Endothelial cell of umbilical vein (primary cell): Measurements from ENCODE around the gene BRI3. TPM values are rescaled to one million over a fixed set of nuclear protein-coding genes. Genes with fewer than 3 reads are reported as not detected.

Experiments
- BruUV-seq: library from RNA; stranded (reverse); fragments of 400-500 nt; replicated peaks from 2 replicates; lab custom pipeline; 2021; lab: Mats Ljungman, UMichigan
- CTCF ChIA-PET: fragments of 300-600, 350-600 bp; sonication (Branson Sonifier 250); formaldehyde crosslinking; loops from one replicate; lab custom pipeline; 2021; ENCODE audit warnings: antibody characterized with exemption, inconsistent platforms; lab: Charles Lee
- POLR2A ChIA-PET: fragments of 300-600, 350-600 bp; sonication (Branson Sonifier 250); formaldehyde crosslinking; loops from one replicate; lab custom pipeline; 2021; ENCODE audit warnings: antibody characterized with exemption, inconsistent platforms; lab: Charles Lee
- DNase-seq: peaks from one replicate; pipeline ENCODE4 v3.0.0-alpha.2; 2011; ENCODE audit warnings: low read depth, low spot score
- FAIRE-seq: peaks from 2 replicates; lab custom pipeline; 2011; peaks lifted over from hg19 to GRCh38; lab: Jason Lieb, UNC
- H2AFZ ChIP-seq: 2 replicates; pipeline ENCODE4 v1.6.0; 2012; ENCODE audit warnings: low read depth, low read length, control low read depth, inconsistent platforms
- H3K27ac ChIP-seq: 2 replicates; pipeline ENCODE4 v1.5.1; 2011; ENCODE audit warnings: low read depth, mild to moderate bottlenecking, control low read depth, low read length, moderate library complexity; ENCODE audit not compliant: insufficient read depth
- H3K27me3 ChIP-seq, 2 experiments: 2 replicates each; pipeline versions ENCODE4 v1.6.0 to v1.6.1; 2011; ENCODE audit warnings: low read length in 2 of 2, mixed read lengths in 1 of 2; ENCODE audit not compliant: control insufficient read depth in 2 of 2, insufficient read depth in 2 of 2
- H3K36me3 ChIP-seq, 2 experiments: 2 replicates in 1 of 2; 3 replicates in 1 of 2; pipeline ENCODE4 v1.5.1; 2011; ENCODE audit warnings: low read length in 2 of 2, mild to moderate bottlenecking in 1 of 2, moderate library complexity in 1 of 2; ENCODE audit not compliant: control insufficient read depth in 2 of 2, insufficient read depth in 2 of 2; ENCODE audit errors: extremely low read depth in 1 of 2
- H3K4me1 ChIP-seq: 3 replicates; pipeline ENCODE4 v1.5.1; 2011; ENCODE audit warnings: mild to moderate bottlenecking, low read length; ENCODE audit not compliant: control insufficient read depth, insufficient read depth; ENCODE audit errors: extremely low read depth
- H3K4me2 ChIP-seq: 2 replicates; pipeline ENCODE4 v1.6.1; 2011; ENCODE audit warnings: low read length, control low read depth, mixed read lengths; ENCODE audit not compliant: insufficient read depth
- H3K4me3 ChIP-seq, 3 experiments: fragments of 200-600 bp in 1 of 3; sonication (generic), shearing (Covaris generic) in 1 of 3; replicated peaks in 1 of 3; 2 replicates each; pipeline ENCODE4 v1.5.1; 2011 to 2016; ENCODE audit warnings: control low read depth in 3 of 3, low read length in 3 of 3, mild to moderate bottlenecking in 2 of 3, inconsistent platforms in 1 of 3, low read depth in 1 of 3, moderate library complexity in 1 of 3; ENCODE audit not compliant: insufficient read depth in 1 of 3
- H3K79me2 ChIP-seq: 2 replicates; pipeline ENCODE4 v1.6.0; 2012; ENCODE audit warnings: low read length, inconsistent platforms; ENCODE audit not compliant: control insufficient read depth, insufficient read depth
- H3K9ac ChIP-seq: replicated peaks from 2 replicates; pipeline ENCODE3; 2011; ENCODE audit warnings: low read length, control low read depth; ENCODE audit not compliant: insufficient read depth; ENCODE audit errors: extremely low read depth
- H3K9me1 ChIP-seq: replicated peaks from 3 replicates; pipeline ENCODE4 v1.6.0; 2011; ENCODE audit warnings: mild to moderate bottlenecking, low read length; ENCODE audit not compliant: control insufficient read depth, insufficient read depth; ENCODE audit errors: extremely low read depth
- H3K9me3 ChIP-seq: replicated peaks from 2 replicates; pipeline ENCODE4 v1.5.1; 2012; ENCODE audit warnings: low read length, inconsistent platforms; ENCODE audit not compliant: control insufficient read depth, insufficient read depth
- H4K20me1 ChIP-seq: replicated peaks from 2 replicates; pipeline ENCODE3; 2011; ENCODE audit warnings: mild to moderate bottlenecking, low read length; ENCODE audit not compliant: control insufficient read depth, insufficient read depth; ENCODE audit errors: extremely low read depth
- EZH2 ChIP-seq: IDR thresholded peaks from 2 replicates; pipeline ENCODE4 v1.6.1; 2012; ENCODE audit warnings: borderline replicate concordance, low read depth, mild to moderate bottlenecking, moderate library complexity, low read length, inconsistent platforms; ENCODE audit not compliant: severe bottlenecking
- FOS ChIP-seq: IDR thresholded peaks from 2 replicates; pipeline ENCODE4 v1.6.1; 2011; ENCODE audit warnings: mild to moderate bottlenecking, low read length, moderate library complexity, borderline replicate concordance; ENCODE audit not compliant: insufficient read depth
- MYC ChIP-seq: IDR thresholded peaks from one replicate; pipeline ENCODE4 v1.6.1; 2011; ENCODE audit warnings: mild to moderate bottlenecking, low read depth, low read length
- POLR2A ChIP-seq: IDR thresholded peaks from 2 replicates; pipeline ENCODE4 v1.6.1; 2012; ENCODE audit warnings: low read depth, mild to moderate bottlenecking, control low read depth, low read length
- POLR2AphosphoS5 ChIP-seq: IDR thresholded peaks from 2 replicates; pipeline ENCODE4 v1.6.1; 2012; ENCODE audit warnings: low read depth, mild to moderate bottlenecking, control low read depth, low read length, moderate library complexity; ENCODE audit not compliant: insufficient read depth
- dilution Hi-C: fragments of 300-500 bp; cut with MboI; formaldehyde crosslinking; loops from one replicate; pipeline ENCODE4 v1.15.0; 2019; ENCODE audit warnings: low sequenced_read_pairs; ENCODE audit not compliant: extremely low pct_ligation_motif_present
- intact Hi-C: fragments of 100-400 bp; cut with micrococcal nuclease; formaldehyde crosslinking; loops from one replicate; pipeline ENCODE4 v1.10.0; 2022
- polyA plus RNA-seq, 4 experiments: library from polyadenylated mRNA; depleted of rRNA in 3 of 4; stranded (reverse) in 3 of 4; unstranded in 1 of 4; fragments of >200 nt; gene quantifications; 2 replicates each; pipeline versions ENCODE4 v1.2.1 to v1.2.3, GENCODE V29; 2011 to 2012; ENCODE audit warnings: missing spikeins in 1 of 4
- total RNA-seq: library from RNA; stranded (reverse); gene quantifications from 2 replicates; pipeline ENCODE4 v1.2.3, GENCODE V29; 2021
- TF ChIP-seq, protein P1 (sequence below), 2 donors: IDR thresholded peaks; 1 replicate in 1 of 2; 2 replicates in 1 of 2; pipeline ENCODE4 v1.5.1; 2011; ENCODE audit warnings: low read length in 2 of 2, mild to moderate bottlenecking in 2 of 2, moderate library complexity in 2 of 2, control low read depth in 1 of 2, inconsistent platforms in 1 of 2, low read depth in 1 of 2; ENCODE audit not compliant: insufficient read depth in 1 of 2; ENCODE audit errors: extremely low read depth in 1 of 2
- TF ChIP-seq, protein P2 (sequence below): IDR thresholded peaks from 2 replicates; pipeline ENCODE4 v1.6.1; 2011; ENCODE audit not compliant: insufficient read depth, insufficient read length

The BRI3 gene
- total and polyA plus RNA-seq, 2 donors (not counting 3 experiments of a cell fraction or from before 2014, with no cell fraction given), result 214 to 317 TPM

DNA sequence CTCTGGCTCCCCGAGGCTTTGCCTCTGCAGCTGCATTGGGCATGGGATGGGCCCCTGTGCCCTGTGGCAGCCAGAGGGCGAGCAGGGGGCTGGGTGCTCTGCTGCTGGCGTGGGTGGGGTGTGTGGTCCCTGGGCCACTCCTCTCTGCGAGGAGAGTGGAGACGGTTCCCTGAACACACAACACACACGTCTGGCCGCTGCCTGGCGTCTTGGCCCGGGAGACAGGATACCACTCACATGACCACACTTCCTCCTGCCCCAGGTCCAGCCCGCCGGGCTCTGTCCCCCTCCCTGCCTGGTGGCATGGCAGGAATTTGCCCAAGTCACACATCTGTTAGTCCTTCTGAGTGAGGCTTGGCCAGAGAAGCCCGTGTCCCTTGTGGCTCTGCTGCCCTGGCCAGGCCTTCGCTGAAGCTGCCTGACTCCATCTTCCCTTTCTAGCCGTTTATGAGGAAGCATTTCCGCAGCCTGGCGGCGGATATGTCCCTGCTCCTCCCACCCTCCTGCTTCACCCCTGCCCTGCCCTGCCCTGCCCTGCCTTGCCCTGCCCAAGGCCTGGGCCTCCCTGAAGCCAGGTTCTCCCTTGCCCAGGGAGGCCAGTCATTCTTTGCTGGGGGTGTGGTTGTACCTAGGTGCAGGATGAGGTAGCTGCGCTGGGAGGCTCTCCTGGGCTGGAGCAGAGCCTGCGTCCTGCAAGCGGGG, 3.0 kb downstream of the BRI3 start:
- Histone ChIP-seq H2AFZ (no peak overlapping the region), H3K9me1 (no peaks in the 10 kb centered on the region), H3K4me1 (peaks cover 38% of the 10 kb centered on the region), H4K20me1 (no peaks in the 10 kb centered on the region), H3K36me3 (peaks cover 2 to 30% of the 10 kb centered on the region in 2 experiments), H3K79me2 (peaks cover 76% of the 10 kb centered on the region), H3K9ac (peak overlapping the region; percentile 59), H3K27ac (peak overlapping the region; percentile 72), H3K9me3 (no peaks in the 10 kb centered on the region), H3K4me2 (peak overlapping the region; percentile 87), H3K27me3 (no peaks in the 10 kb centered on the region), H3K4me3 (peak overlapping the region in 2 of 3 experiments; percentile 83 to 95)
- CTCF ChIA-PET, result interaction anchor here (1.2 to 2.9 kb wide), 3 partner anchors 17 to 461 kb away, joined by 5 to 6 read pairs (median 6); no protein-coding TSS in a partner anchor
- intact Hi-C loops (loop anchor here (1.0 to 5.0 kb wide), 5 partner anchors 32 to 133 kb away; partner anchors contain the start of genes BAIAP2L1 and TECPR1), dilution Hi-C loops (no loop called here)
- POLR2A ChIA-PET, result no interaction called here
- TF ChIP-seq MYC, result peak; percentile 71
- TF ChIP-seq POLR2A, result peak; percentile 81
- peak; percentile 9 for TF ChIP-seq FOS
- no peak for TF ChIP-seq EZH2
- peak; percentile 89 for TF ChIP-seq POLR2AphosphoS5
- TF ChIP-seq, protein P1, sequence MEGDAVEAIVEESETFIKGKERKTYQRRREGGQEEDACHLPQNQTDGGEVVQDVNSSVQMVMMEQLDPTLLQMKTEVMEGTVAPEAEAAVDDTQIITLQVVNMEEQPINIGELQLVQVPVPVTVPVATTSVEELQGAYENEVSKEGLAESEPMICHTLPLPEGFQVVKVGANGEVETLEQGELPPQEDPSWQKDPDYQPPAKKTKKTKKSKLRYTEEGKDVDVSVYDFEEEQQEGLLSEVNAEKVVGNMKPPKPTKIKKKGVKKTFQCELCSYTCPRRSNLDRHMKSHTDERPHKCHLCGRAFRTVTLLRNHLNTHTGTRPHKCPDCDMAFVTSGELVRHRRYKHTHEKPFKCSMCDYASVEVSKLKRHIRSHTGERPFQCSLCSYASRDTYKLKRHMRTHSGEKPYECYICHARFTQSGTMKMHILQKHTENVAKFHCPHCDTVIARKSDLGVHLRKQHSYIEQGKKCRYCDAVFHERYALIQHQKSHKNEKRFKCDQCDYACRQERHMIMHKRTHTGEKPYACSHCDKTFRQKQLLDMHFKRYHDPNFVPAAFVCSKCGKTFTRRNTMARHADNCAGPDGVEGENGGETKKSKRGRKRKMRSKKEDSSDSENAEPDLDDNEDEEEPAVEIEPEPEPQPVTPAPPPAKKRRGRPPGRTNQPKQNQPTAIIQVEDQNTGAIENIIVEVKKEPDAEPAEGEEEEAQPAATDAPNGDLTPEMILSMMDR (IDR thresholded peaks at IDR 0.05; ENCODE audit: extremely low read depth in 1 of 2, insufficient read depth in 1 of 2, low read depth in 1 of 2, low read length in 2 of 2), result no peak
- TF ChIP-seq, protein P2, sequence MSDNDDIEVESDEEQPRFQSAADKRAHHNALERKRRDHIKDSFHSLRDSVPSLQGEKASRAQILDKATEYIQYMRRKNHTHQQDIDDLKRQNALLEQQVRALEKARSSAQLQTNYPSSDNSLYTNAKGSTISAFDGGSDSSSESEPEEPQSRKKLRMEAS, result peak; percentile 67
- DNase-seq, result peak; percentile 85
- peak; percentile 98 for FAIRE-seq
- no TSS peak for BruUV-seq
